Epithelial cell of proximal tubule (primary cell): Measurements from ENCODE around the gene PGBD5. TPM values are rescaled to one million over a fixed set of nuclear protein-coding genes. Genes with fewer than 3 reads are reported as not detected.
A peak's percentile ranks its signal among the peaks of the same experiment; 100 is the strongest.

Source experiments
- DNase-seq: peaks from one replicate; pipeline ENCODE4 v3.0.0-alpha.2; 2011; ENCODE audit warnings: low read depth
- H3K4me3 ChIP-seq: 2 replicates; pipeline ENCODE4 v1.5.1; 2011; ENCODE audit warnings: low read depth, mild to moderate bottlenecking, low read length
- total RNA-seq: library from RNA; depleted of rRNA; stranded (reverse); fragments of >200 nt; gene quantifications from 2 replicates; pipeline ENCODE4 v1.2.3, GENCODE V29; 2015
- TF ChIP-seq, protein P1 (sequence below): conservative IDR thresholded peaks from 2 replicates; pipeline ENCODE4 v1.5.1; 2012; ENCODE audit warnings: low read depth, mild to moderate bottlenecking, low read length

Gene PGBD5
- total RNA-seq, 1 donor from 2014 or later, result 18.0 TPM

DNA sequence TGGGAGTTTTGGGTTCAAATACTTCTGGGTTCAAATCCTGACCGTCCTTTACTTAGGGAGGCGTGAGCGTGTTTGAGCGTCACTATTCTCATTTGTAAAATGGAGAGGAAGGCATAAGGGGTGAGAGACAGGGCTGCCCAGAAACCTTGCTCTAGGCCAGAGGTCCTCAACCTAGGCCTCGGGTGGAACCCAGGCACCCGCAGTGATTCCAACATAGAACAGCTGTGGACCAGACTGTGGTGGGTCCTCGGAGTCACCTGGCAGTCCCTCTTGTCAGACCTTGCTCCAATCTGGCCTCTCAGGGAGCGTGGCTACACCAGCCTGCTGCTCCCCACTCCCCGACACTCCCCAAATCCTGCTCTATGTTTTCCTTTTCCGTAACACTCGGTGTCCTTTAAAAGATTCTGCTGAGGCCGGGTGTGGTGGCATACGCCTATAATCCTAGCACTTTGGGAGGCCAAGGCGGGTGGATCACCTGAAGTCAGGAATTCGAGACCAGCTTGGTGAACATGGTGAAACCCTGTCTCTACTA is 116.4 kb downstream of the PGBD5 start:
- DNase-seq, result no peak
- TF ChIP-seq, protein P1, sequence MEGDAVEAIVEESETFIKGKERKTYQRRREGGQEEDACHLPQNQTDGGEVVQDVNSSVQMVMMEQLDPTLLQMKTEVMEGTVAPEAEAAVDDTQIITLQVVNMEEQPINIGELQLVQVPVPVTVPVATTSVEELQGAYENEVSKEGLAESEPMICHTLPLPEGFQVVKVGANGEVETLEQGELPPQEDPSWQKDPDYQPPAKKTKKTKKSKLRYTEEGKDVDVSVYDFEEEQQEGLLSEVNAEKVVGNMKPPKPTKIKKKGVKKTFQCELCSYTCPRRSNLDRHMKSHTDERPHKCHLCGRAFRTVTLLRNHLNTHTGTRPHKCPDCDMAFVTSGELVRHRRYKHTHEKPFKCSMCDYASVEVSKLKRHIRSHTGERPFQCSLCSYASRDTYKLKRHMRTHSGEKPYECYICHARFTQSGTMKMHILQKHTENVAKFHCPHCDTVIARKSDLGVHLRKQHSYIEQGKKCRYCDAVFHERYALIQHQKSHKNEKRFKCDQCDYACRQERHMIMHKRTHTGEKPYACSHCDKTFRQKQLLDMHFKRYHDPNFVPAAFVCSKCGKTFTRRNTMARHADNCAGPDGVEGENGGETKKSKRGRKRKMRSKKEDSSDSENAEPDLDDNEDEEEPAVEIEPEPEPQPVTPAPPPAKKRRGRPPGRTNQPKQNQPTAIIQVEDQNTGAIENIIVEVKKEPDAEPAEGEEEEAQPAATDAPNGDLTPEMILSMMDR, result no peak
- H3K4me3 ChIP-seq, result no peak overlapping the region

DNA sequence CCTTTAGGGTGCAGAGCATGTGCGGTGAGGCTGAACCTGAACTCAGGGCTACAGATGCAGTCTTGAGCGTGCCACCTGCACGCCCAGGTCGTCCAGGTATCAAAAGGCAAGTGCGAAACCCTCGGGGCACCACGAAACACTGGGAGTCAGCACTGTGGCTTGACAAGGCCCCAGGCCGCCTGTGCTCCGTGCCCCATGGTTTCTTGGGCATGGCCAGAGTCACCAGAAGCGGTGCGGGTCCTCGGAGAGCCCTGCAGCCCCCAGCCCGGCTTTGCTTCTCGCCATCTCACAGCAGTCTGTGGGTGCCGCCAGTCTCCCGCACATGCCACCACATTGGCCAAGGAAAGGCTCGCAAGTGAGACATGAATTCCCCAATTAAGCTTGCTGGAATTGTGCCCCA is 117.3 kb downstream of the PGBD5 start:
- TF ChIP-seq, protein P1, result no peak
- H3K4me3 ChIP-seq, result no peak overlapping the region
- DNase-seq, result no peak

DNA sequence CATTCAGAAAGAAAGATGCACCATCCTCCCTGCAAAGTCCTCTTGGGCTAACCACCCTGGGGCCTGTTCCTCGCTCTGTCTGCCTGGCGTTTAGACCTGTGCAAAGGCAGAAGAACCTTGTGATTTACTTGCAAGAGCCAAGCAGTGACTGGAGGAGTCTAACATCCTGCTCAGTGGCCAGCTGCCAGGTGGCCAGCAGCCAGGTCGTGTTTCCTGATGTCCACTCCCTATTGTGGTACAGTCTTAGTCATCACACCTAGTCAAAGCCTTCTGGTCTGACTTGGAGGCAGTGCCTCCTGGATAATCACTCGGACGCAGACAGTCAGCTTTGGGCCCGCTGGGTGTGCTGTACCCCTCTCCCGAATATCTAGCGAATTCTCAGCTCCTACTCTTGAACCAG is 118.1 kb downstream of the PGBD5 start:
- H3K4me3 ChIP-seq, result no peak overlapping the region
- TF ChIP-seq, protein P1, result no peak
- peak; percentile 89 for DNase-seq

DNA sequence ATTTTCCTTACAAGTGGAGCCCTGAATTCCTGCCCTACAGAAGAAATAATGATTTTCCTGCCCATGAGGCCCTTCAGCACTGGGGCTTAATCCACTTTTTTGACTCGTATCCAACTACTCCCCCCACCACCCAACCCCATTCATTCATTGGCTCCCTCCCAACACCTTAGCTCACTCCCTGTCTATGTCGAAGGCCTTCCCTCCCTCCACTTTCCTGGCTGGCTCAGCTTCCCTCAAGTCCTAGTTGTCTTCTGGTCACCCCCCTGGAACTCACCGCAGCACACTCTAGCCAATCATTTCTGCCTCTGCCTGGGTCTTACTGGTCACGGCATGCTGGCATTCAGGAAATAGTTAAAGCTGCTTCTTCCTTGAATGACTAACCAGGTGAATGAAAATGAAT is 118.9 kb downstream of the PGBD5 start:
- TF ChIP-seq, protein P1, result no peak
- peak; percentile 66 for DNase-seq
- no peak overlapping the region for H3K4me3 ChIP-seq

DNA sequence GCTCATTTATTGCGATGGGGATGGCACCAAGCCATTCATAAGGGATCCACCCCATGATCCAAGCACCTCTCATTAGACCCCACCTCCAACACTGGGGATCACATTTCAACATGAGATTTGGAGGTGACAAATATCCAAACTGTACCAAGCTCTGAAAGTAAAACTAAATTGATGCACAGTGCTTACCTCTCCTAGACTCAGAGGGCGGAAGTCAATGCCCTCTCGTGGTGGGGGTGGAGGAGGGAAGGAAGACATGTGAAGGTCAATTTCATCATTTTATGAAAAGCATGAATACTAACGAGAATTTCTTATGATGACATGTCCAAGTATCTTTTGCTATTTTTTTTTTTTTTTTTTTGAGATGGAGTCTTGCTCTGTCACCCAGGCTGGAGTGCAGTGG is 120.0 kb downstream of the PGBD5 start:
- H3K4me3 ChIP-seq, result no peak overlapping the region
- TF ChIP-seq, protein P1, result no peak
- no peak for DNase-seq

DNA sequence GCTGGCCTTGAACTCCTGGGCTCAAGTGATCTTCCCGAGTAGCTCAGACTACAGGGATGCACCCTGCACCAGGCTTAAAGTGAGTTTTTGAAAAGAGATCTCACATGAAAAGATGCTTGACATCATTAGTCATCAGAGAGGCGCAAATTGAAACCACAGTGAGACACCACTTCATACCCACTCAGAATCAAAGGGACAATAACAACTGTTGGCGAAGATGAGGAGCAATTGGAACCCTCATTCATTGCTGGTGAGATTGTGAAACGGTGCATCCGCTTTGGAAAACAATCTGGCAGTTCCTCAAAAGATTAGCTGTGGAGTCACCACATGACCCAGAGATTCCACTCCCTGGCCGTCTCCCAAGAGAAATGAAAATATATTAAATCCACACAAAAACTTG is 122.3 kb downstream of the PGBD5 start:
- no peak overlapping the region for H3K4me3 ChIP-seq
- TF ChIP-seq, protein P1, result no peak
- no peak for DNase-seq

DNA sequence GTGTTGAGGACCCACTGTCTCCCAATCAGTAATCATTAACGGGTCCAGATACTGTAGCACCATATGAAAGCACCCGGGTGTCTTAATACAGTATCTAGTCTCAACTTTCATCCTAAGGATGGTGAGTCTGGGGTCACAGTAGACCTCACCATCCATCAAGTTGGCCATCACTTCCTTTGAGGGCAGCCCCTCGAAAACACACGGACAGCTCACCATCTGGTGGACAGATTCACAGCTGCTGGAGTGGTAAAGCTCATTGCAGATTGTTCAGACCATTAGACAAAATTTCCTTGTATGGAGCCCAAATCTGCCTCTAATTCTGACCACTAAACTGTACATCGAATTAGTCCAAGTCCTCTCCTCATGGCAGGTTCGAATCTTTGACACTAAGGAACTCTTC is 123.1 kb downstream of the PGBD5 start:
- H3K4me3 ChIP-seq, result no peak overlapping the region
- no peak for DNase-seq
- TF ChIP-seq, protein P1, result no peak
